Tibial artery (tissue), 4 donors: Measurements from ENCODE around the gene SDK2.

Experiments used
- DNase-seq, 2 donors: peaks; one replicate each; pipeline ENCODE4 v3.0.0-alpha.2; 2019
- H3K27ac ChIP-seq, 2 donors: fragments of 200-600 bp; sonication (generic) in 1 of 2; 1 replicate in 1 of 2; 2 replicates in 1 of 2; pipeline ENCODE4 v1.5.1; 2018 to 2019; ENCODE audit warnings: mild to moderate bottlenecking in 1 of 2
- H3K27me3 ChIP-seq, 2 donors: fragments of 200-600 bp; sonication (generic) in 1 of 2; one replicate each; pipeline versions ENCODE4 v1.5.1 to v1.6.0; 2016 to 2019
- H3K36me3 ChIP-seq, 3 donors: fragments of 200-600 bp; sonication (generic) in 2 of 3; one replicate each; pipeline ENCODE4 v1.5.1; 2016 to 2019; ENCODE audit warnings: mild to moderate bottlenecking in 2 of 3
- H3K4me1 ChIP-seq, 4 donors: fragments of 200-600 bp; sonication (generic) in 2 of 4; 1 replicate in 3 of 4; 2 replicates in 1 of 4; pipeline ENCODE4 v1.5.1; 2016 to 2019
- H3K4me3 ChIP-seq, 2 donors: fragments of 200-600 bp; sonication (generic) in 1 of 2; 1 replicate in 1 of 2; 2 replicates in 1 of 2; pipeline ENCODE4 v1.5.1; 2018 to 2019; ENCODE audit warnings: mild to moderate bottlenecking in 2 of 2
- H3K9me3 ChIP-seq, 3 donors: fragments of 200-600 bp; sonication (generic) in 1 of 3; one replicate each; pipeline ENCODE4 v1.5.1; 2016 to 2019
- intact Hi-C: fragments of 100-400 bp; cut with DNase I; formaldehyde crosslinking; loops from one replicate; pipeline ENCODE4 v1.15.0; 2023; ENCODE audit warnings: low total_unique reads
- TF ChIP-seq, protein P1 (sequence below), 2 experiments: fragments of 200-600 bp in 1 of 2; fragments of 450-650 bp in 1 of 2; IDR thresholded peaks; one replicate each; pipeline ENCODE4 v1.5.1; 2017 to 2019; ENCODE audit warnings: antibody characterized with exemption in 2 of 2, mild to moderate bottlenecking in 1 of 2, moderate library complexity in 1 of 2

Gene SDK2

DNA sequence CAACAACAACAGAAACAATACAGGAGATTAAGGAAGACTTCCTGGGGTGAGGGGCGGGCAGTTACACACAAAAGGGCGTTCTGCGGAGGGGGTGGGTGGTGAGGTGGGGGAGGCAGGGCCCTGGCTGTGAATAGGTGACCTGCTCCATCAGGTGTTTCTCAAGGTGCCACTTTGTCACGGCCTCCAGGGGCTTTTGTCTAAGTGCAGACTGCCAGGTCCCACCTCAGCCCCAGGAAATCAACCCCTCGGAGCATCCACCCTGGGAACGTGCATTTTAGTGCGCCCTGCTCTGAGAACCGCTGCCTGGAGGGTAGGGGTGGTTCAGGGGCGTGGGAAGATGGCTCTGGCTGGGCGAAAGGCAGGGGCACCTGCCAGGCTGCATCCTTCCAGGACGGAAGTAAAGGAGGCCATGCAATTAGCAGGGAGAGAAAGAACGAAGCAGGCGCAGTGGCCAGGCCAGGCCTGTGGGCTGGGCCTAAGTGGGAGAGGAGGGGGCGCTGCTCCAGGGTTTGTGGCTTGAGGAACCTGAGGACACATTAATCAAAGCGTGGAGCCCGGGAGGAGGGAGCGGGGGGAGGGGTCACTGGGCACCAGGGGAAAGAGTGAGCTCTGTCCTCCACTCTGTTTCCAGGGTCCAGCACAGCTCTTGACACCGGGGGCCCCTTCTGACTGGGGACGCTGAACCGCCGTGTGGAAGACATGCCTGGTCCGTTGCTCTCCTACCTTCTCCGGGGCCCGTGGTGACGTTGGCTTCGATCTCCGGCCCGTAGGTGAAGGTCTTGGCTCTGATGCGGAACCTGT lies 283.1 kb downstream of the SDK2 start:
- DNase-seq = no peak
- no peaks in the 10 kb centered on the region for H3K9me3 ChIP-seq
- intact Hi-C loops = no loop called here
- H3K4me3 ChIP-seq = no peak overlapping the region
- H3K27ac ChIP-seq = no peak overlapping the region
- TF ChIP-seq, protein P1, sequence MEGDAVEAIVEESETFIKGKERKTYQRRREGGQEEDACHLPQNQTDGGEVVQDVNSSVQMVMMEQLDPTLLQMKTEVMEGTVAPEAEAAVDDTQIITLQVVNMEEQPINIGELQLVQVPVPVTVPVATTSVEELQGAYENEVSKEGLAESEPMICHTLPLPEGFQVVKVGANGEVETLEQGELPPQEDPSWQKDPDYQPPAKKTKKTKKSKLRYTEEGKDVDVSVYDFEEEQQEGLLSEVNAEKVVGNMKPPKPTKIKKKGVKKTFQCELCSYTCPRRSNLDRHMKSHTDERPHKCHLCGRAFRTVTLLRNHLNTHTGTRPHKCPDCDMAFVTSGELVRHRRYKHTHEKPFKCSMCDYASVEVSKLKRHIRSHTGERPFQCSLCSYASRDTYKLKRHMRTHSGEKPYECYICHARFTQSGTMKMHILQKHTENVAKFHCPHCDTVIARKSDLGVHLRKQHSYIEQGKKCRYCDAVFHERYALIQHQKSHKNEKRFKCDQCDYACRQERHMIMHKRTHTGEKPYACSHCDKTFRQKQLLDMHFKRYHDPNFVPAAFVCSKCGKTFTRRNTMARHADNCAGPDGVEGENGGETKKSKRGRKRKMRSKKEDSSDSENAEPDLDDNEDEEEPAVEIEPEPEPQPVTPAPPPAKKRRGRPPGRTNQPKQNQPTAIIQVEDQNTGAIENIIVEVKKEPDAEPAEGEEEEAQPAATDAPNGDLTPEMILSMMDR (IDR thresholded peaks at IDR 0.05) = no peak
- H3K4me1 ChIP-seq = peaks cover 0 to 25% (median 0%) of the 10 kb centered on the region in 4 donors
- no peaks in the 10 kb centered on the region for H3K36me3 ChIP-seq
- no peaks in the 10 kb centered on the region for H3K27me3 ChIP-seq

DNA sequence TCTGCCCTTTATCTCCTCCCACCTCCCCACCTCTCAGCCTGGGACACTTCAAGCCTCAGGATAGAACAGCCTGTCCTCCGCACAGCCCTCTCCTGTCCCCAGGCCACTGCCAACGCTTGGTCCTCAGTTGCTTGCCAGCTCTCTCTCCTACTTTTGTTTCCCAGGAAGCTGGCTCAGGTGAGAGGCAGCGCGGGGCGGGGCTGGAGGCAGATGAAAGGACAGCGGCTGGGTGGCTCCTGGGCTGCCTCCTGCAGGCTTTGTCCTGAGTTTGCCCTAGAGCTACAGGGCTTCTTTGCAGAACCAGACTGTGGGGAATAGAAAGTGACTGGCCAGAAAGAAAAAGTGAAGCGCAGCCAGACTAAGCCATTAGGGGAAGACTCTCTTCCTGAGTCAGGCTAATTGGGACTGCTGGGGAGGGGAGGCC lies 284.2 kb downstream of the SDK2 start:
- Histone ChIP-seq H3K9me3 (no peaks in the 10 kb centered on the region), H3K4me3 (no peak overlapping the region), H3K27ac (no peak overlapping the region), H3K36me3 (no peaks in the 10 kb centered on the region), H3K4me1 (peaks cover 0 to 15% (median 0%) of the 10 kb centered on the region in 4 donors), H3K27me3 (no peaks in the 10 kb centered on the region)
- TF ChIP-seq, protein P1 (IDR thresholded peaks at IDR 0.05) = no peak
- DNase-seq = no peak
- intact Hi-C loops = no loop called here

DNA sequence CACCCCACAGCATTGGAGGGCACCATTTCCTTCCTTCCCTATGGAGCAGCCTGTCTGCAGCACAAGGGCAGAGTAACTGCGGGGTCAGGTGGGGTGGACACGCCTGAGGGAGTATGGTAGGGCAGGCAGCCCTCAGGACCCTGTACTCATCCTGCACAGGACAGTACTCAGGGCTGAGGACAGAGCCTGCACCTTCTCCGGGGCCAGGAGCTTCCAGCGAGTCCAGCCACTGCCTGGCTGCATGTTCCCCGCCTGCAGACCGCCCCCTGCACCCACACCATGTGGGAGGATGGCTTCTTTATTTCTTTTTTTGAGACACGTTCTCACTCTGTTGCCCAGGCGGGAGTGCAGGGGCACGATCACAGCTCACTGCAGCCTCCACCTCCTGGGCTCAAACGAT lies 284.9 kb downstream of the SDK2 start:
- Histone ChIP-seq H3K4me1 (peaks cover 0 to 15% (median 0%) of the 10 kb centered on the region in 4 donors), H3K9me3 (no peaks in the 10 kb centered on the region), H3K4me3 (no peak overlapping the region), H3K36me3 (no peaks in the 10 kb centered on the region), H3K27ac (no peak overlapping the region), H3K27me3 (no peaks in the 10 kb centered on the region)
- intact Hi-C loops = no loop called here
- TF ChIP-seq, protein P1 (IDR thresholded peaks at IDR 0.05) = no peak
- DNase-seq = no peak

DNA sequence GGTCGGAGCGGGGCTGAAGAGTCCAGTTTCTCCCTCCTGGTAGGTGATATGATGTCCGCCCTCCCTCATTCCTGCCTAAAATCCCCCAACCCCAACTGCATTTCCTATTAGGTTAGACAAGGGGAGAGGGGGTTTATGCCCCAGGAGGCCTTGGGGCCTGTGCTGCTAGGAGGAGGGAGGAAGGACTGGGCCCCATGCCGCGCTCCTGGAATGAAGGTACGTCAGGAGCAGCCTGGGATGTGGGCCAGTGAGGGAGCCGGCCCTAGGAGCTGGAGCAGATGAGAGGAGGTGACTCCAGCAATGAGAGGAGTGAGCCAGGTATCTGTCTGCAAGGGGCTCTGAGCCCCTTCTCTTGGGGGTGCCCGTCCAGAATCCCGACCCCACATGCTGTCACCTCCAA lies 285.6 kb downstream of the SDK2 start:
- Histone ChIP-seq H3K9me3 (no peaks in the 10 kb centered on the region), H3K27me3 (no peaks in the 10 kb centered on the region), H3K4me1 (peaks cover 0 to 15% (median 0%) of the 10 kb centered on the region in 4 donors), H3K4me3 (no peak overlapping the region), H3K36me3 (no peaks in the 10 kb centered on the region), H3K27ac (no peak overlapping the region)
- TF ChIP-seq, protein P1 (IDR thresholded peaks at IDR 0.05) = no peak
- DNase-seq = no peak
- intact Hi-C loops = no loop called here

DNA sequence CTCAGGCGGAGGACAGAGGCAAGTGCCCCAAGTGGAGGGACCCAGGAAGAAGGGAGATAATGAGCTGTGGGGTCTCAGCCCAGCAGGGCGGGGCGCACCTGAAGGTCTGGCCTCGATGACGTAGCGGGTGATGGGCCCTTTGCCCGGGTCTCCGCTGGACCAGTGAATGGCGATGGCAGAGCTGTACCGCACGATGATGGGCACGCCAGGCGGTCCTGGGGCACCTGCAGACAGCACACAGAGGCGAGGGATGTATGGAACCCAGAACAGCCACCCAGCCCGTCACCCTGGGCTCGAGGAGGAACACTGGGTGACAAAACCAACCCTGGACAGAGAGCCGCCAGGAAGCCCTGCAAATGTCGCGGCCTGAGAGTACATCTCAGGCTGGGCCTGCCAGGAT lies 286.3 kb downstream of the SDK2 start:
- Histone ChIP-seq H3K4me1 (peaks cover 0 to 15% (median 0%) of the 10 kb centered on the region in 4 donors), H3K4me3 (no peak overlapping the region), H3K9me3 (no peaks in the 10 kb centered on the region), H3K27ac (no peak overlapping the region), H3K36me3 (no peaks in the 10 kb centered on the region), H3K27me3 (no peaks in the 10 kb centered on the region)
- TF ChIP-seq, protein P1 (IDR thresholded peaks at IDR 0.05) = no peak
- intact Hi-C loops = no loop called here
- no peak for DNase-seq
